PC-3 (cell line): ENCODE results near the gene MEF2B. TPM values are rescaled to one million over a fixed set of nuclear protein-coding genes. Genes with fewer than 3 reads are reported as not detected.

Experiments used
- ATAC-seq: fragments of 200-7000 bp; cut with Tn5 transposase; 2 replicates; pipeline ENCODE4 v1.9.1; 2020; ENCODE audit warnings: mild to moderate bottlenecking, moderate library complexity
- BruUV-seq: library from RNA; stranded (reverse); fragments of 400-500 nt; replicated peaks from 2 replicates; lab custom pipeline; 2021; lab: Mats Ljungman, UMichigan
- CTCF ChIA-PET: fragments of 300-600 bp; sonication (Branson Sonifier 250); formaldehyde crosslinking; loops from one replicate; lab custom pipeline; 2022; ENCODE audit warnings: antibody characterized with exemption; lab: Charles Lee
- POLR2A ChIA-PET: fragments of 300-600 bp; sonication (Branson Sonifier 250); formaldehyde crosslinking; loops from one replicate; lab custom pipeline; 2022; ENCODE audit warnings: antibody characterized with exemption; ENCODE audit not compliant: unreplicated experiment; lab: Charles Lee
- DNase-seq: peaks from one replicate; pipeline ENCODE4 v3.0.0-alpha.2; 2015
- H2AFZ ChIP-seq: fragments of 300-600 bp; sonication (generic); 2 replicates; pipeline ENCODE4 v1.6.0; 2016; ENCODE audit warnings: antibody characterized with exemption, low read length
- H3F3A ChIP-seq: fragments of 300-600 bp; sonication (generic); one replicate; pipeline ENCODE4 v1.6.0; 2017; ENCODE audit warnings: antibody characterized with exemption, low read length, control low read depth, mild to moderate bottlenecking; ENCODE audit not compliant: unreplicated experiment
- H3K27ac ChIP-seq: fragments of 300-600 bp; sonication (generic); 2 replicates; pipeline ENCODE4 v1.5.1; 2016; ENCODE audit warnings: mild to moderate bottlenecking, low read length
- H3K27me3 ChIP-seq: fragments of 300-600 bp; sonication (generic); 2 replicates; pipeline ENCODE4 v1.6.1; 2016; ENCODE audit warnings: low read length, mixed read lengths
- H3K36me3 ChIP-seq: fragments of 300-600 bp; sonication (generic); 2 replicates; pipeline ENCODE4 v1.6.1; 2016; ENCODE audit warnings: low read depth, mixed run types, low read length, mixed read lengths
- H3K4me1 ChIP-seq: fragments of 300-600 bp; sonication (generic); 2 replicates; pipeline ENCODE4 v1.5.1; 2016; ENCODE audit warnings: low read length; ENCODE audit not compliant: insufficient read depth
- H3K4me2 ChIP-seq: fragments of 300-600 bp; sonication (generic); 2 replicates; pipeline ENCODE4 v1.6.0; 2016; ENCODE audit warnings: low read length
- H3K4me3 ChIP-seq: fragments of 300-600 bp; sonication (generic); 2 replicates; pipeline ENCODE4 v1.5.1; 2016; ENCODE audit warnings: mild to moderate bottlenecking, low read length, mixed read lengths
- H3K79me2 ChIP-seq: fragments of 300-600 bp; sonication (generic); 2 replicates; pipeline ENCODE4 v1.6.1; 2017; ENCODE audit warnings: low read length, mixed read lengths
- H3K9ac ChIP-seq: fragments of 300-600 bp; sonication (generic); 2 replicates; pipeline ENCODE4 v1.6.0; 2016; ENCODE audit warnings: mild to moderate bottlenecking, low read length
- H3K9me2 ChIP-seq: fragments of 300-600 bp; sonication (generic); replicated peaks from 2 replicates; pipeline ENCODE4 v1.6.1; 2016; ENCODE audit warnings: mixed run types, low read length, mixed read lengths
- H3K9me3 ChIP-seq: fragments of 300-600 bp; sonication (generic); 2 replicates; pipeline ENCODE4 v1.6.1; 2016; ENCODE audit warnings: low read length, mixed read lengths
- H4K20me1 ChIP-seq: fragments of 300-600 bp; sonication (generic); 2 replicates; pipeline ENCODE4 v1.6.1; 2016; ENCODE audit warnings: low read length, mixed read lengths
- CTCF ChIP-seq: fragments of 300-600 bp; sonication (generic); conservative IDR thresholded peaks from 2 replicates; pipeline ENCODE4 v1.5.1; 2017; ENCODE audit warnings: antibody characterized with exemption, low read depth, mild to moderate bottlenecking, low read length
- EZH2 ChIP-seq: fragments of 300-600 bp; sonication (generic); IDR thresholded peaks from one replicate; pipeline ENCODE4 v1.6.1; 2017; ENCODE audit warnings: antibody characterized with exemption, mild to moderate bottlenecking, low read length; ENCODE audit not compliant: unreplicated experiment
- EZH2phosphoT487 ChIP-seq: fragments of 300-600 bp; sonication (generic); IDR thresholded peaks from 2 replicates; pipeline ENCODE4 v1.6.1; 2018; ENCODE audit warnings: mild to moderate bottlenecking, antibody characterized with exemption, low read length, borderline replicate concordance
- intact Hi-C: fragments of 100-400 bp; cut with micrococcal nuclease; formaldehyde crosslinking; loops from 2 replicates; pipeline ENCODE4 v1.9.0; 2023
- total RNA-seq: library from RNA; depleted of rRNA; stranded (reverse); fragments of >200 nt; gene quantifications from 2 replicates; pipeline ENCODE4 v1.2.3, GENCODE V29; 2014

Gene MEF2B
- total RNA-seq, 1 experiment from 2014 or later: 0.22 TPM

- H2AFZ ChIP-seq: no peak overlapping the region
- no peak for ATAC-seq
- CTCF ChIA-PET: no interaction called here
These were observed 50.5 kb downstream of the MEF2B start for GRCh38 chr19:19119325-19120237.

GRCh38 chr19:19115954-19116353 is 54.1 kb downstream of the MEF2B start:
- no peaks in the 10 kb centered on the region for H3K4me1 ChIP-seq
- intact Hi-C loops: no loop called here
- no TSS peak for BruUV-seq
- H3K9me3 ChIP-seq: no peaks in the 10 kb centered on the region
- no peak overlapping the region for H2AFZ ChIP-seq
- no peaks in the 10 kb centered on the region for H4K20me1 ChIP-seq
- no peaks in the 10 kb centered on the region for H3K9me2 ChIP-seq
- H3K4me3 ChIP-seq: no peak overlapping the region
- H3K79me2 ChIP-seq: no peaks in the 10 kb centered on the region
- POLR2A ChIA-PET: no interaction called here
- H3K36me3 ChIP-seq: no peaks in the 10 kb centered on the region; the same call in 1 of the 2 replicates
- H3K4me2 ChIP-seq: no peak overlapping the region
- DNase-seq: peak; percentile 25
- H3F3A ChIP-seq: no peaks in the 10 kb centered on the region
- H3K27me3 ChIP-seq: no peaks in the 10 kb centered on the region
- ATAC-seq: no peak
- no peak overlapping the region for H3K27ac ChIP-seq
- CTCF ChIA-PET: no interaction called here
- no peak overlapping the region for H3K9ac ChIP-seq
- TF ChIP-seq EZH2phosphoT487 (no peak), CTCF (peak; percentile 69)

More at GRCh38 chr19:19119325-19120237, 50.5 kb downstream of the MEF2B start:
- Histone ChIP-seq H3K79me2 (no peaks in the 10 kb centered on the region), H3K27me3 (no peaks in the 10 kb centered on the region), H4K20me1 (no peaks in the 10 kb centered on the region), H3K27ac (no peak overlapping the region), H3K9ac (no peak overlapping the region), H3K4me1 (no peaks in the 10 kb centered on the region), H3K9me2 (no peaks in the 10 kb centered on the region), H3K9me3 (no peaks in the 10 kb centered on the region; the same call in 1 of the 2 replicates), H3F3A (no peaks in the 10 kb centered on the region), H3K36me3 (peaks cover 10% of the 10 kb centered on the region; the same call in 1 of the 2 replicates), H3K4me2 (no peak overlapping the region), H3K4me3 (no peak overlapping the region)
- TF ChIP-seq EZH2phosphoT487 (no peak), EZH2 (no peak), CTCF (no peak)
- POLR2A ChIA-PET: no interaction called here
- no TSS peak for BruUV-seq
- intact Hi-C loops: no loop called here
- no peak for DNase-seq
